Choroid plexus epithelial cell (primary cell): ENCODE results near the gene CXCL8.

Source experiments
- DNase-seq: peaks from one replicate; pipeline ENCODE4 v3.0.0-alpha.2; 2010; ENCODE audit warnings: low read depth
- H3K4me3 ChIP-seq: 2 replicates; pipeline ENCODE4 v1.5.1; 2011; ENCODE audit warnings: low read depth, mild to moderate bottlenecking, control low read depth, low read length, moderate library complexity
- TF ChIP-seq, protein P1 (sequence below): conservative IDR thresholded peaks from 2 replicates; pipeline ENCODE4 v1.5.1; 2011; ENCODE audit warnings: low read depth, mild to moderate bottlenecking, control low read depth, inconsistent platforms, low read length, moderate library complexity

The CXCL8 gene

DNA sequence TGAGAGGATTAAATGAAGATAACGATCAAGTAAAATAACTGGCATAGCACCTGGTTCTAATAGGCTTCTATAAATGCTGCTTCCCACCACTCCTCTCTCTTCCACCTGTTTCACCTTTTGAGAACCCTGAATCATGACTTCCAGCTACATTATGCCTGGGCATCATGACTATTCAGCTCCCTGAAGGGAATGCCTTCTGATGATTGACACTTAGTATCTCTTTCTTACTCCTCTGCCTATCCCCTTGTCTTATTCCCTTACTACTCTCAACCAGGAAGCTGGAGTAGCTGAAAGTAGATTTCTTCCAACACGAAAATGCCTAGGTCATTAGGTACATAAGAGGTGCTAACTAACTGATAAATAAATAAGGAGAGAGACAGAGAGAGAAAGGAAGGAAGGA is 24.7 kb upstream of the CXCL8 start:
- no peak overlapping the region for H3K4me3 ChIP-seq
- TF ChIP-seq, protein P1, sequence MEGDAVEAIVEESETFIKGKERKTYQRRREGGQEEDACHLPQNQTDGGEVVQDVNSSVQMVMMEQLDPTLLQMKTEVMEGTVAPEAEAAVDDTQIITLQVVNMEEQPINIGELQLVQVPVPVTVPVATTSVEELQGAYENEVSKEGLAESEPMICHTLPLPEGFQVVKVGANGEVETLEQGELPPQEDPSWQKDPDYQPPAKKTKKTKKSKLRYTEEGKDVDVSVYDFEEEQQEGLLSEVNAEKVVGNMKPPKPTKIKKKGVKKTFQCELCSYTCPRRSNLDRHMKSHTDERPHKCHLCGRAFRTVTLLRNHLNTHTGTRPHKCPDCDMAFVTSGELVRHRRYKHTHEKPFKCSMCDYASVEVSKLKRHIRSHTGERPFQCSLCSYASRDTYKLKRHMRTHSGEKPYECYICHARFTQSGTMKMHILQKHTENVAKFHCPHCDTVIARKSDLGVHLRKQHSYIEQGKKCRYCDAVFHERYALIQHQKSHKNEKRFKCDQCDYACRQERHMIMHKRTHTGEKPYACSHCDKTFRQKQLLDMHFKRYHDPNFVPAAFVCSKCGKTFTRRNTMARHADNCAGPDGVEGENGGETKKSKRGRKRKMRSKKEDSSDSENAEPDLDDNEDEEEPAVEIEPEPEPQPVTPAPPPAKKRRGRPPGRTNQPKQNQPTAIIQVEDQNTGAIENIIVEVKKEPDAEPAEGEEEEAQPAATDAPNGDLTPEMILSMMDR, result no peak
- no peak for DNase-seq

DNA sequence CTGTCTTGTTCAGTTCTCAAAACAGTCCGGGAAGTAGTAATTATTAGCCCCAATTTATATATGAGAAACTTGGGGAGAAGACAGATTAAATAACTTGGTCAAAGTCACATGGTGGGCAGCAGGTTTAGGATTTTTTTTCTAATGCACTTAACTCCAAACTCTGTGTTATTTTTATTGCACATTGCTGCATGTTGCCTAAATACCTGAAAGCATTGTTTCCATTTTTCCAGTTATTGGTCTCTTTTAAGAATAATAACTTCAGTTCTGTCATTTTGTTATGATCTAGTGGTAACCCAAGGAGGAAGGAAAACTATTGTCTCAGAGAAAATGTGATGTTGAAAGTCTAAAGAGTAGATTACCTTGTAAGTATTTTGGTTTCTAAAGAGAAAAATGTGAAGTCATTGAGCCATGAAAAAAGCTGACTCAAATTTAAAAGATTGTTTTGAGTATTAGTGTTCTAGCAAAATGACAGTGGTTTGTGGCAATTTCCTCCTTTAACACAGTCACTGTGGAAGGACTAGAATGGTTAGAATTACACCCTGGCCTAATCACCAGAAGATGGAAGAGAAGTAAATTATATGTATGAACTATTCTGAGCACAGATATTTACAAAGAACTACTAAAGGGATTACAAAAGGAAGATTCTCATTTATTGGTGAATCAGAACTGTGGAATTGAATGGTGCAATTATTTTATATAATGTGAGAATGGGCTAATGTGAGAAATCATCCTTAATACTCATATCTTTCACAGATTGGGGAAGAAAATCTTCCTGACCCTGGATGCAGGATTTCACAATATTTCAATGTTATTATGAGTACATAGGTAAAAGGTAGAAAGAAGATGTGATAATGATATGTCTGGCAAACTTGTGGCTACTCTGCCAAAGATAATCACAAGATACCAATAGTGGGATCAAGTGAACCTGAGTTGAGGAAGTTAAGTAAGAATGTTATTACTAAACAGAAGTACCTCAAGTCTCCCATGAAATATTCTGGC is 21.7 kb upstream of the CXCL8 start:
- DNase-seq, result no peak
- H3K4me3 ChIP-seq, result no peak overlapping the region
- TF ChIP-seq, protein P1, result no peak

DNA sequence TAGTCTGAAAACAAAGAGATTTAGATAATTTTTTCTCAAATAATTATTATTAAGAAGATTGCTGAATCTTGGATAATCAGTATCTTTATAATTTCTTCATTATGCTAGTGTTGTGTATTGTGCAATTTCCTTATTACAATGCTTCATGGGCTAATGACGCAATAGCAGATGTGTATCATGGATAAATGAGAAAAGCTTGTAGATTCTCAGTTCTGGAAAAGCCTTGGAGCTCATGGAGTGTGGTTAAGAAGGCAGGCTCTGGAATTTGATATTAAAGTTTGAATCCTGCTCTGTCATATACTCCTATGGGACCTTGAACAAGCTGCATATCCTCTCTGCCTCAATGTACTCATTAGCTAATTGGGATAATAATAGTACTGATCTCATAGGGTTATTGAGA is 18.9 kb upstream of the CXCL8 start:
- TF ChIP-seq, protein P1, result no peak
- H3K4me3 ChIP-seq, result no peak overlapping the region
- peak; percentile 84 for DNase-seq

DNA sequence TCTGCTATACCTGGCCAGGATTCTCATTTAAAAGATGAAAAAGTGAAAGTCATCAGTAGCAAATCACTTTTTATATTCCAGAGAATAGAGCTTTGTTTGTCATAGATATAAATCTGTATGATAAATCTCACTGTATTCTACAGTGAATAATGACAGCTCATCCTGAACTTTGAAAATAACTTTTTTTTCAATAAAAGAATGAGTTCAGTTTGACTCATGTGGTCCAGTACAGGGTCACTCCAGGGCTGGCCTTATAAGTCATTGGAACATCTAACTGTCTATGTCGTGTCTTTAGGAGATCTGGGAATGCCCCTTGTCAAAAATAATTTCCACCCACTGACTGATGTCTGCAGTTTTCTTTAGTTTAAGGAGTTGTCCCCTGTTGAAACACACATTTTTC is 18.5 kb upstream of the CXCL8 start:
- H3K4me3 ChIP-seq, result no peak overlapping the region
- DNase-seq, result peak; percentile 47
- TF ChIP-seq, protein P1, result no peak

DNA sequence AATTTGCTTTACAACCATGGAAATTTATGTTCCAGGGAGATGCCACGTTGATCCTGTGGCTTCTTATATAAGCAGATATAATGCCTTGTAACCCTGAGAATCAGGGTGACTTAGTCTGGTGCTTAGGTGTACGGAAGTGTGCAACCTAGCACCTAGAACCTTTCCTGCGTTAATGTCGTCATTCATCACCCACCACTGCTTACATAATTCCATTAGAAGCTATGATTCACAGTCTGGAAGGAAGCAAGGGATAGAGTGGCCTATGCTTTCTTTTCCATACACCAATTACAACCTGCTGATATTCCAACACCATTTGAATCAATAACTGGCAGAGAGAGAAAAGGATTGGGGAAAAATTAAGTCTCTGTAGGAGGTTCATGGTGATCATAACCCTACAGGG is 17.3 kb upstream of the CXCL8 start:
- TF ChIP-seq, protein P1, result no peak
- peak; percentile 48 for DNase-seq
- H3K4me3 ChIP-seq, result no peak overlapping the region

DNA sequence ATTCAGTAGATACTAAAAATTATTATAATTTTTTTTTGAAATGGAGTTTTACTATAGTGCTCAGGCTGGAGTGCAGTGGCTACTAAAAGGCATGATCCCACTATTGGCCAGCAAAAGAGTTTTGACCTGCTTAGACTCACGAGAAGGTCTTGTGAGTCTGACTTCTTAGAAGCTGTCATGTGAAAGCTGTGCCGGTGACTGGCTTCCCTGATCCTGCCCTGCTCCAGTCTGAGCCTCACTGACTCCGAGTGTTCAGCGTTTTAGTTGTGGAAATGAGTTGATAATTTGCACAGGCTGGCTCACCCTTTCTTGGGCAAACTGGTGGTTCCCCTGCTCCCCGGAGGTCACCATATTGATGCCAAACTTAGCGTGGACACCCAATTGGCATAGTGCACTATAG is 16.4 kb upstream of the CXCL8 start:
- TF ChIP-seq, protein P1, result no peak
- no peak overlapping the region for H3K4me3 ChIP-seq
- no peak for DNase-seq

DNA sequence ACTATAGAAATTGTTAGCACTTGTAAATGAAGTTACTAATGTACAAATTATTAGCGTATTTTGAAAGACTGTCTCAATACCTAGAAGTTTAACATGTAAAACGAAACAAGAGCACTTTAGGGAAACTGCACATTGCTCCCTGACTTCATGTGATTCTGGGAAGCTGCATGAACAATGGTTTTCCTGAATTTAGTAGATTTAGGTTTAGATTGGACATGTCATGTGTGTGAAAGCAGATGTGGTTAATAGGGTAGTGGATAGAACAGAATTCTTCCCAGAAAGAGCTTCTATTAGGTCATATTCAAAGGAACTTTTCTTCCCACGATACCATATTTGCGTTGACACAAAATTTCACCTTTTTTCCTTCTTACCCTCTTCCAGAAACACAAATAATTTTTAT is 14.9 kb upstream of the CXCL8 start:
- TF ChIP-seq, protein P1, result no peak
- no peak for DNase-seq
- no peak overlapping the region for H3K4me3 ChIP-seq
